Left ventricle myocardium superior (tissue), 1 donor: ENCODE data around the gene LRRTM1. TPM values are rescaled to one million over a fixed set of nuclear protein-coding genes. Genes with fewer than 3 reads are reported as not detected.

Experiments
- ATAC-seq: fragments of 200-7000 bp; cut with Tn5 transposase; one replicate; pipeline ENCODE4 v1.9.1; 2020; ENCODE audit warnings: mild to moderate bottlenecking, moderate library complexity
- DNase-seq: peaks from one replicate; pipeline ENCODE4 v3.0.0-alpha.2; 2020
- intact Hi-C: fragments of 100-400 bp; cut with micrococcal nuclease; formaldehyde crosslinking; loops from one replicate; pipeline ENCODE4 v1.11.0; 2022
- total RNA-seq: library from RNA; stranded (reverse); fragmentation: NEBNext Ultra II Directional; extraction: Animal tissue kit (Norgen Biotek cat#: 25700); gene quantifications from one replicate; pipeline ENCODE4 v1.2.1, GENCODE V29; 2021
- donor health status: DM: no; HTN: yes; CAD: no; lungs with severe emphysema.

LRRTM1 gene
- total RNA-seq, 1 donor from 2014 or later, result 0.40 TPM

DNA sequence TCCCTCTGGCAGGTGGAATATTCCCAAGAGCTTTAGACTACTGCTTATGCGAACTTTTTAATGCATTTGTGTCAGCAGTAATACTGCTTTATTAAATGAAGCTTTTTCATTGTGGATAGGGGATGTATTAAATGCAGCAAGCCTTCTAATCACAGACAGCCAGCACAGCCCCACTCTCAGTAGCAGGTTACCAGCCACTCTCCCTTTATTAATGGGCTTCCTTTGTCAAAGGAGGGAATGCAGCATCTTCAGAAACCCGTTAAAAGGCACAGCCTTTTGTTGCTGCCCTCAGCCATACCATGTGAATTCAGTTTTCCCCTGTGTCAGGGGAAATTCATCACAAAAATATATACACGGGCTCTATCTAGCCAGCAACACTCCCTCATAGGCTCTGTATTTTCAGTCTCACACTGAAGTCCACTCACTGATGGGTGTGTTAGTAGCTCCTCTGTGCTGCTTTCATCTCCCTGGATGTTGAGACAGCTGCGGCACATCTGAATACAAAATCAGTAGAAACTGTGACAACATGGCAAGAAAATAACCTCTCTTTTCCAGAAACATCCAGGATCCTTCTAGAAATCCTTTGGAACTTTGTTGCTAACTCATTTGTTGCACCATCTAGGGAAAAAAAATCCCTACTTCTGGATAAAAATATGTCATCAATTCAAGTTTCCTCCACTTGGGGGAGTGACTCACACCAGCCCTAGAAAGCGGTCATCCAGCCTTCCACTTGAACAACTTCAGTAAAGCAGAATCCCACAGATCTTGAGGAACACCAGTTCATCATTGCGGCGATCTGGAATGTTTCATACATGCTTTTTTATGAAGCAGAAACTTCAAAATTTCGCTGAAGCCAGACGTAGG is 48.4 kb downstream of the LRRTM1 start:
- DNase-seq (no peak), ATAC-seq (no peak)
- intact Hi-C loops, result no loop called here

GRCh38 chr2:80252294-80252986 is 52.1 kb downstream of the LRRTM1 start:
- DNase-seq (no peak), ATAC-seq (no peak)
- intact Hi-C loops, result no loop called here
